Breast epithelium (tissue), 4 donors: ENCODE results near the gene STX8. TPM values are rescaled to one million over a fixed set of nuclear protein-coding genes. Genes with fewer than 3 reads are reported as not detected.

ENCODE experiments used
- DNase-seq, 2 donors: peaks; one replicate each; pipeline ENCODE4 v3.0.0-alpha.2; 2019; ENCODE audit warnings: low spot score in 2 of 2
- H3K27ac ChIP-seq, 2 donors: fragments of 200-600 bp; sonication (generic) in 1 of 2; one replicate each; pipeline ENCODE4 v1.5.1; 2016 to 2019; ENCODE audit warnings: mild to moderate bottlenecking in 1 of 2
- H3K27me3 ChIP-seq, 2 donors: fragments of 200-600 bp; sonication (generic) in 1 of 2; one replicate each; pipeline versions ENCODE4 v1.5.1 to v1.6.0; 2017 to 2019; ENCODE audit warnings: control low read depth in 1 of 2, mild to moderate bottlenecking in 1 of 2
- H3K36me3 ChIP-seq: fragments of 200-600 bp; one replicate; pipeline ENCODE4 v1.5.1; 2019
- H3K4me1 ChIP-seq, 2 donors: fragments of 200-600 bp; sonication (generic); one replicate each; pipeline ENCODE4 v1.5.1; 2016 to 2019; ENCODE audit warnings: control low read depth in 1 of 2
- H3K4me3 ChIP-seq, 3 donors: fragments of 200-600 bp; sonication (generic); 1 replicate in 2 of 3; 2 replicates in 1 of 3; pipeline ENCODE4 v1.5.1; 2016 to 2019; ENCODE audit warnings: mild to moderate bottlenecking in 3 of 3, moderate library complexity in 2 of 3
- H3K9me3 ChIP-seq, 2 donors: fragments of 200-600 bp; sonication (generic) in 1 of 2; one replicate each; pipeline ENCODE4 v1.5.1; 2016 to 2019; ENCODE audit warnings: control low read depth in 1 of 2
- POLR2A ChIP-seq: fragments of 450-650 bp; IDR thresholded peaks from one replicate; pipeline ENCODE4 v1.6.1; 2016; ENCODE audit warnings: antibody characterized with exemption, mild to moderate bottlenecking, moderate library complexity
- POLR2AphosphoS5 ChIP-seq, 3 donors: sonication (generic); formaldehyde crosslinking; IDR thresholded peaks; one replicate each; pipeline ENCODE4 v1.6.1; 2017; ENCODE audit warnings: antibody characterized with exemption in 3 of 3
- intact Hi-C: fragments of 100-400 bp; cut with DNase I; formaldehyde crosslinking; loops from one replicate; pipeline ENCODE4 v1.15.1; 2023; ENCODE audit warnings: low total_unique reads
- total RNA-seq, 3 donors: library from RNA; depleted of rRNA; stranded (reverse); fragments of >200 nt; gene quantifications; one replicate each; pipeline ENCODE4 v1.1.0, GENCODE V29; 2016
- TF ChIP-seq, protein P1 (sequence below), 3 donors: fragments of 450-650 bp; IDR thresholded peaks; one replicate each; pipeline ENCODE4 v1.5.1; 2016 to 2017; ENCODE audit warnings: antibody characterized with exemption in 3 of 3, mild to moderate bottlenecking in 3 of 3, moderate library complexity in 3 of 3

The STX8 gene
- total RNA-seq, 3 donors from 2014 or later = 54.1 to 101 (median 60.4) TPM

DNA sequence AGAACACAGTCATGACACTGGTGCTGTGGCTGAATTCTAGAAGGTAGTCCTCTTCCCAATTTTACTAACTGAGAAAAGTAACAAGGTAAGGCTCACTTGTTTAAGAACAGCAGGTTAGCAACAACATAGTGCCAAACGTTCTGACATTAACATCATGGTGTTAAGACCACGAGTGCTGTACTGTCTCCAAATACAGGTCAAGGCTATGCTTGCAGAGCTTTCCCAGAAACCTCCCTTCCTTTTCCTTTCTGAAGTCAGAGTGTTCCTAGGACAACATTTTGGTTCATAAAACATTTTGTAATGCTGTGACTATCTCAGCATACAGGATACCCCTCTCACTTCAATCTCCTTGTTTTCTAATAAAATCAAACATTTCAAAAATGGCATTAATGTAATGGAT, 144.0 kb downstream of the STX8 start:
- no peak for DNase-seq

DNA sequence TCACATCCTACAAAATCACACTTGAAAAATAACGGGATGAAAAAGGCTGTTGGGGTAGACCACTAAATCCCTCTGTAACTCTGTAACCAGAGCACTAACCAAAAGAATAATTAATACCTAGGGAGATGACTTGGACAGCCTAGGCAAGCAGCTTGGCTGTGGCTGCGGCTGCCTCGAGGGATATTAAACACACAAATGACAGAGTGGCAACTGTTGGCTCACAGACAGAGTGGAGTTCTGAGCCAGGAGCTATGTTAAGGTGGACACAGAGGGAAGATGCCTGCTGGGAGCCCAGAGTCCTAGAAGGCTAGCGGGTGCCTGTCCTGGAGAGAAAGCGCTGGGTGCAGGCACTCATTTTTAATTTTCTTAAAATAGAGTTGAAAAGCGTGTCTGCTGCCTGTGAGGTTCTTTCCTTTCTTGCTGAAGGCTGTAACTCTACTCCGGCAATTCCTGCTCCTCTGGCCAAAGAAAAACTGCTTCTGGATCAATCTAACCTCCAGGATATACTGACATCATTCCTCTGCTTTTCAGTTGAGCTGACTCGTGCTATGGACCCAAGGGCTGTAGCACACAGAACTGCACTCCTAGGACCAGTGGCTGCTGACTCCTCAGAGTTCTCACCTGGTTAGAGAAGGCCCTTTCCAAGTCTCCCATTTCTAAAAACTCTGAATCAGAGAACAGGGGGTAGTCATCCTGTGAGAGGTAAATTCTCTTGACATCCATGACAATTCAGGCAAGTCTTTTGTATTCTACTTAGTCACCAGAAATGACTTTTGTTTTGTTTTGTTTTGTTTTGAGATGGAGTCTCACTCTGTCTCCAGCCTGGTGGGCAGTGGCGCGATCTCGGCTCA, 147.9 kb downstream of the STX8 start:
- no peak for TF ChIP-seq POLR2AphosphoS5 (IDR thresholded peaks at IDR 0.05)
- no peak for TF ChIP-seq POLR2A
- TF ChIP-seq, protein P1, sequence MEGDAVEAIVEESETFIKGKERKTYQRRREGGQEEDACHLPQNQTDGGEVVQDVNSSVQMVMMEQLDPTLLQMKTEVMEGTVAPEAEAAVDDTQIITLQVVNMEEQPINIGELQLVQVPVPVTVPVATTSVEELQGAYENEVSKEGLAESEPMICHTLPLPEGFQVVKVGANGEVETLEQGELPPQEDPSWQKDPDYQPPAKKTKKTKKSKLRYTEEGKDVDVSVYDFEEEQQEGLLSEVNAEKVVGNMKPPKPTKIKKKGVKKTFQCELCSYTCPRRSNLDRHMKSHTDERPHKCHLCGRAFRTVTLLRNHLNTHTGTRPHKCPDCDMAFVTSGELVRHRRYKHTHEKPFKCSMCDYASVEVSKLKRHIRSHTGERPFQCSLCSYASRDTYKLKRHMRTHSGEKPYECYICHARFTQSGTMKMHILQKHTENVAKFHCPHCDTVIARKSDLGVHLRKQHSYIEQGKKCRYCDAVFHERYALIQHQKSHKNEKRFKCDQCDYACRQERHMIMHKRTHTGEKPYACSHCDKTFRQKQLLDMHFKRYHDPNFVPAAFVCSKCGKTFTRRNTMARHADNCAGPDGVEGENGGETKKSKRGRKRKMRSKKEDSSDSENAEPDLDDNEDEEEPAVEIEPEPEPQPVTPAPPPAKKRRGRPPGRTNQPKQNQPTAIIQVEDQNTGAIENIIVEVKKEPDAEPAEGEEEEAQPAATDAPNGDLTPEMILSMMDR (IDR thresholded peaks at IDR 0.05) = no peak
- no peaks in the 10 kb centered on the region for H3K36me3 ChIP-seq
- H3K27me3 ChIP-seq = no peaks in the 10 kb centered on the region
- no peaks in the 10 kb centered on the region for H3K9me3 ChIP-seq
- DNase-seq = peak; percentile 50 to 65
- H3K4me1 ChIP-seq = peaks cover 0 to 5% of the 10 kb centered on the region in 2 donors
- no peak overlapping the region for H3K4me3 ChIP-seq
- no peak overlapping the region for H3K27ac ChIP-seq
- intact Hi-C loops = no loop called here

More for the DNA sequence above, 144.0 kb downstream of the STX8 start:
- TF ChIP-seq POLR2A (no peak), POLR2AphosphoS5 (IDR thresholded peaks at IDR 0.05) (no peak)
- TF ChIP-seq, protein P1 (IDR thresholded peaks at IDR 0.05) = no peak
- intact Hi-C loops = no loop called here
- H3K4me3 ChIP-seq = no peak overlapping the region
- no peaks in the 10 kb centered on the region for H3K9me3 ChIP-seq
- H3K36me3 ChIP-seq = no peaks in the 10 kb centered on the region
- peaks cover 0 to 9% of the 10 kb centered on the region in 2 donors for H3K4me1 ChIP-seq
- H3K27ac ChIP-seq = peak overlapping the region; percentile 35 to 66
- no peaks in the 10 kb centered on the region for H3K27me3 ChIP-seq

GRCh38 chr17:9424071-9424640, 151.5 kb downstream of the STX8 start:
- no peak for TF ChIP-seq POLR2A
- no peak for TF ChIP-seq POLR2AphosphoS5 (IDR thresholded peaks at IDR 0.05)
- TF ChIP-seq, protein P1 (IDR thresholded peaks at IDR 0.05) = no peak
- peaks cover 0 to 5% of the 10 kb centered on the region in 2 donors for H3K4me1 ChIP-seq
- no peak overlapping the region for H3K4me3 ChIP-seq
- no peaks in the 10 kb centered on the region for H3K36me3 ChIP-seq
- H3K27ac ChIP-seq = no peak overlapping the region
- no peak for DNase-seq
- H3K27me3 ChIP-seq = no peaks in the 10 kb centered on the region
- H3K9me3 ChIP-seq = no peaks in the 10 kb centered on the region
- intact Hi-C loops = loop anchor here (5.0 kb wide), 1 partner anchor 637 kb away; no protein-coding TSS in a partner anchor

- intact Hi-C loops = loop anchor here (5.0 kb wide), 1 partner anchor 634 kb away; no protein-coding TSS in a partner anchor
- no peak for DNase-seq
- no peaks in the 10 kb centered on the region for H3K4me1 ChIP-seq
- H3K9me3 ChIP-seq = no peaks in the 10 kb centered on the region
- H3K27ac ChIP-seq = no peak overlapping the region
- H3K4me3 ChIP-seq = no peak overlapping the region
- TF ChIP-seq POLR2A = no peak
- no peak for TF ChIP-seq POLR2AphosphoS5 (IDR thresholded peaks at IDR 0.05)
- TF ChIP-seq, protein P1 (IDR thresholded peaks at IDR 0.05) = no peak
- no peaks in the 10 kb centered on the region for H3K27me3 ChIP-seq
- H3K36me3 ChIP-seq = no peaks in the 10 kb centered on the region
Measured at GRCh38 chr17:9421525-9421924, 154.1 kb downstream of the STX8 start.

DNA sequence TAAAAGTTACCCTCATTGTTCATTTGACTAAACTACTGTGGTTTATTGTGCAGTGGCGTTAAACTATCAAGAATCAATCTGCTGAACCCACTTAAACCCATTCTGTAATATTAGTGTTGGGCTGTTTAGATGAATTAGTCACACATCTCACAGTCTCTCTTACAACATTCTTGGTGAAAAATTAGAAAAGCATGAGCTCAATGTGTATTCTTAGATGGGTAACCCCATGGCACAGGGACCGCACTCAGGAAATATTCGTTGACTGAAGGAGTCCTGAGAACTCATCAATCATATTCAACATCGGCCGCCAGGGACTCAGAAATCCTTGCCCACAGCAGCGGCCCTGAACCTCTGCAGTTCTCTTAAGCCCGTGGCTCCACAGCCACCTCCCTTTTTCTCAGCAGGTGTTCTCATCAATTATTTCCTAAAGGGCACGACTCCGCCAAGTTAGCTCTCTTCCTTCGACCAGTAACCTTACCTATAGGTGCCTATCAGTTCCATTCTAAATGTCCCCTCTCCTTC, 155.6 kb downstream of the STX8 start:
- no peak for DNase-seq
- intact Hi-C loops = loop anchor here (5.0 kb wide), 1 partner anchor 633 kb away; no protein-coding TSS in a partner anchor
- no peaks in the 10 kb centered on the region for H3K27me3 ChIP-seq
- TF ChIP-seq, protein P1 (IDR thresholded peaks at IDR 0.05) = no peak
- no peak for TF ChIP-seq POLR2AphosphoS5 (IDR thresholded peaks at IDR 0.05)
- no peak for TF ChIP-seq POLR2A
- no peaks in the 10 kb centered on the region for H3K36me3 ChIP-seq
- H3K4me1 ChIP-seq = no peaks in the 10 kb centered on the region
- H3K27ac ChIP-seq = no peak overlapping the region
- H3K9me3 ChIP-seq = no peaks in the 10 kb centered on the region
- H3K4me3 ChIP-seq = no peak overlapping the region
